ENCODE data around the gene KRI1.
"Not testable (repeated sequence)": the region's sequence is repeated elsewhere in the genome, so short reads cannot be mapped to it uniquely, and the experiment has no call there.

- not testable (repeated sequence) for TF ChIP-seq POLR2A, EP300 (IDR thresholded peaks at IDR 0.05)
- TF ChIP-seq, protein P1, sequence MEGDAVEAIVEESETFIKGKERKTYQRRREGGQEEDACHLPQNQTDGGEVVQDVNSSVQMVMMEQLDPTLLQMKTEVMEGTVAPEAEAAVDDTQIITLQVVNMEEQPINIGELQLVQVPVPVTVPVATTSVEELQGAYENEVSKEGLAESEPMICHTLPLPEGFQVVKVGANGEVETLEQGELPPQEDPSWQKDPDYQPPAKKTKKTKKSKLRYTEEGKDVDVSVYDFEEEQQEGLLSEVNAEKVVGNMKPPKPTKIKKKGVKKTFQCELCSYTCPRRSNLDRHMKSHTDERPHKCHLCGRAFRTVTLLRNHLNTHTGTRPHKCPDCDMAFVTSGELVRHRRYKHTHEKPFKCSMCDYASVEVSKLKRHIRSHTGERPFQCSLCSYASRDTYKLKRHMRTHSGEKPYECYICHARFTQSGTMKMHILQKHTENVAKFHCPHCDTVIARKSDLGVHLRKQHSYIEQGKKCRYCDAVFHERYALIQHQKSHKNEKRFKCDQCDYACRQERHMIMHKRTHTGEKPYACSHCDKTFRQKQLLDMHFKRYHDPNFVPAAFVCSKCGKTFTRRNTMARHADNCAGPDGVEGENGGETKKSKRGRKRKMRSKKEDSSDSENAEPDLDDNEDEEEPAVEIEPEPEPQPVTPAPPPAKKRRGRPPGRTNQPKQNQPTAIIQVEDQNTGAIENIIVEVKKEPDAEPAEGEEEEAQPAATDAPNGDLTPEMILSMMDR (IDR thresholded peaks at IDR 0.05): not testable (repeated sequence)
These were observed 26.8 kb downstream of the KRI1 start for GRCh38 chr19:10539016-10539415.
